CD14-positive monocyte (primary cell): ENCODE data around the gene SULF2. TPM values are rescaled to one million over a fixed set of nuclear protein-coding genes. Genes with fewer than 3 reads are reported as not detected.

Experiments
- DNase-seq, 3 donors: peaks; one replicate each; pipeline ENCODE4 v3.0.0-alpha.2; 2011 to 2022
- H2AFZ ChIP-seq: 2 replicates; pipeline ENCODE4 v1.6.0; 2012; ENCODE audit warnings: mild to moderate bottlenecking, low read depth, low read length, inconsistent platforms; ENCODE audit not compliant: insufficient read depth, poor library complexity, severe bottlenecking
- H3K27ac ChIP-seq, 2 donors: 1 replicate in 1 of 2; 2 replicates in 1 of 2; pipeline ENCODE4 v1.5.1; 2012 to 2013; ENCODE audit warnings: low read length in 2 of 2, control low read depth in 1 of 2, inconsistent platforms in 1 of 2, low read depth in 1 of 2, mild to moderate bottlenecking in 1 of 2
- H3K27me3 ChIP-seq, 2 donors: one replicate each; pipeline versions ENCODE4 v1.6.0 to v1.6.1; 2011 to 2013; ENCODE audit warnings: low read length in 2 of 2; ENCODE audit not compliant: control insufficient read depth in 2 of 2, insufficient read depth in 2 of 2
- H3K36me3 ChIP-seq, 2 donors: replicated peaks in 1 of 2; 1 replicate in 1 of 2; 2 replicates in 1 of 2; pipeline versions ENCODE4 v1.5.1 to v1.6.1; 2012 to 2013; ENCODE audit warnings: low read length in 2 of 2, control low read depth in 1 of 2, inconsistent platforms in 1 of 2, mild to moderate bottlenecking in 1 of 2; ENCODE audit not compliant: insufficient read depth in 2 of 2, control insufficient read depth in 1 of 2
- H3K4me1 ChIP-seq, 2 donors: 1 replicate in 1 of 2; 2 replicates in 1 of 2; pipeline versions ENCODE4 v1.5.1 to v1.6.1; 2012 to 2013; ENCODE audit warnings: low read length in 2 of 2, control low read depth in 1 of 2, inconsistent platforms in 1 of 2, mild to moderate bottlenecking in 1 of 2, moderate library complexity in 1 of 2; ENCODE audit not compliant: insufficient read depth in 2 of 2, control insufficient read depth in 1 of 2
- H3K4me2 ChIP-seq: replicated peaks from 2 replicates; pipeline ENCODE3; 2012; ENCODE audit warnings: low read length, moderate library complexity, mild to moderate bottlenecking; ENCODE audit not compliant: poor library complexity, severe bottlenecking; ENCODE audit errors: extremely low read depth
- H3K4me3 ChIP-seq, 3 experiments: fragments of 200-600 bp in 1 of 3; sonication (generic) in 1 of 3; replicated peaks in 1 of 3; 1 replicate in 2 of 3; 2 replicates in 1 of 3; pipeline ENCODE4 v1.5.1; 2011 to 2013; ENCODE audit warnings: low read length in 3 of 3, mild to moderate bottlenecking in 3 of 3, control low read depth in 2 of 3, low read depth in 2 of 3, inconsistent platforms in 1 of 3, moderate library complexity in 1 of 3
- H3K79me2 ChIP-seq: 2 replicates; pipeline ENCODE4 v1.6.0; 2012; ENCODE audit warnings: mild to moderate bottlenecking, control low read depth, inconsistent platforms, low read length, moderate library complexity; ENCODE audit not compliant: insufficient read depth
- H3K9ac ChIP-seq: 2 replicates; pipeline ENCODE4 v1.6.0; 2017; ENCODE audit warnings: low read length, mild to moderate bottlenecking; ENCODE audit not compliant: insufficient read depth, poor library complexity, severe bottlenecking
- H3K9me3 ChIP-seq, 2 donors: replicated peaks in 1 of 2; 1 replicate in 1 of 2; 2 replicates in 1 of 2; pipeline versions ENCODE4 v1.5.1 to v1.6.1; 2012 to 2013; ENCODE audit warnings: low read length in 2 of 2, control low read depth in 1 of 2; ENCODE audit not compliant: control insufficient read depth in 1 of 2, insufficient read depth in 1 of 2
- H4K20me1 ChIP-seq: 2 replicates; pipeline ENCODE4 v1.6.0; 2012; ENCODE audit warnings: mild to moderate bottlenecking, low read length, control low read depth, moderate library complexity; ENCODE audit not compliant: insufficient read depth
- H3K27ac Mint-ChIP-seq, 7 donors: one replicate each; pipeline ENCODE4 v1.8.0; 2020; ENCODE audit warnings: mild to moderate bottlenecking in 7 of 7, mixed read lengths in 7 of 7, moderate library complexity in 6 of 7, inconsistent platforms in 2 of 7
- H3K27me3 Mint-ChIP-seq, 3 donors: one replicate each; pipeline ENCODE4 v1.8.0; 2021 to 2022; ENCODE audit warnings: low read depth in 3 of 3, mild to moderate bottlenecking in 3 of 3, mixed read lengths in 3 of 3, moderate library complexity in 3 of 3, inconsistent platforms in 1 of 3
- H3K36me3 Mint-ChIP-seq, 2 donors: one replicate each; pipeline ENCODE4 v1.8.0; 2020; ENCODE audit warnings: mixed read lengths in 2 of 2, inconsistent platforms in 1 of 2, mild to moderate bottlenecking in 1 of 2
- H3K4me1 Mint-ChIP-seq: one replicate; pipeline ENCODE4 v1.8.0; 2020; ENCODE audit warnings: mild to moderate bottlenecking, mixed read lengths
- H3K4me3 Mint-ChIP-seq, 2 donors: one replicate each; pipeline ENCODE4 v1.8.0; 2020; ENCODE audit warnings: mild to moderate bottlenecking in 2 of 2, mixed read lengths in 2 of 2, moderate library complexity in 1 of 2
- H3K9me3 Mint-ChIP-seq, 7 donors: one replicate each; pipeline ENCODE4 v1.8.0; 2020 to 2022; ENCODE audit warnings: mixed read lengths in 7 of 7, mild to moderate bottlenecking in 6 of 7, moderate library complexity in 6 of 7, inconsistent platforms in 2 of 7
- WGBS: methylation state at CpG from one replicate; pipeline ENCODE4 v1.1.5; 2013; ENCODE audit warnings: missing lambda C conversion rate; ENCODE audit not compliant: insufficient coverage; 5-methylcytosine and 5-hydroxymethylcytosine counted together
- intact Hi-C, 2 donors: fragments of 100-400 bp; cut with micrococcal nuclease; formaldehyde crosslinking; loops; one replicate each; pipeline versions ENCODE4 v1.15.0 to v1.15.1; 2023
- polyA plus RNA-seq, 3 donors: library from polyadenylated mRNA; depleted of rRNA in 1 of 3; unstranded in 2 of 3; stranded (reverse) in 1 of 3; fragments of 300-500 nt in 2 of 3; fragments of >200 nt in 1 of 3; fragmentation: Illumina TruSeq in 2 of 3; gene quantifications; 1 replicate in 2 of 3; 2 replicates in 1 of 3; pipeline ENCODE4 v1.2.3, GENCODE V29; 2012 to 2021
- TF ChIP-seq, protein P1 (sequence below): fragments of 200-600 bp; IDR thresholded peaks from one replicate; pipeline ENCODE4 v1.8.0; 2022; ENCODE audit warnings: antibody characterized with exemption, mild to moderate bottlenecking

SULF2 gene
- polyA plus RNA-seq, 3 donors, result 60.3 to 156 (median 75.5) TPM

DNA sequence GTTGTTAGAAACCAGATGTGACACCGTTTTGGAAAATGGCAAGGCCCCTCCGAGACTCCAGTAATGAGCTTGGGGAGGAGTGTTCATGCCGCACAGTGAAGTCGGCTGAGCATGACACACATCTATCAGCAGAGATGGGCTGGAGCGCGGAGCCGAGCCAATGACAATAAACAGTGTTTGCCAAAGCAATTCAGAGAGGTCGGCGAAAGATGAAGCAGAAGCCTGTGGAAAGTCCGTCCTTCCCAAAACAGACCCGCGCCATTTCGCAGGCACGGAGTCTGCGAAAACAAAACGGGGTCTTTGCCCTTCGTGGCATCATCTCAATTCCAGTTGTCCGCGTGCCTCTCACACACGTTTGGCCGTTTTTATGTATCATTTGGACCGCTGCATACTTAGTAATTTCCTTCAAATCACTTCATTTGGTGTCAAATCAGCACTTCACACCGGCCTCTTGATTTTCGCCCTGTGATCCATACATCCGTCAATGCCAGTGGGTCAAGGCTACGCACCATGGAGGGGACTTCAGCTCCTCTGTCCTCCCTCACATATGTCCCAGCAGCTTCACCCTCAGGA, 71.3 kb downstream of the SULF2 start:
- Histone ChIP-seq H3K4me1 (peaks cover 3 to 13% of the 10 kb centered on the region in 2 donors), H4K20me1 (peaks cover 100% of the 10 kb centered on the region), H3K4me2 (no peak overlapping the region), H3K79me2 (no peaks in the 10 kb centered on the region), H3K9ac (no peak overlapping the region), H3K4me3 (no peak overlapping the region), H3K27me3 (no peaks in the 10 kb centered on the region), H3K36me3 (peaks cover 5 to 58% of the 10 kb centered on the region in 2 donors), H3K27ac (no peak overlapping the region), H3K9me3 (no peaks in the 10 kb centered on the region), H2AFZ (no peak overlapping the region)
- Mint-ChIP-seq H3K4me1 (peaks cover 16% of the 10 kb centered on the region), H3K27me3 (peaks cover 1 to 4% (median 3%) of the 10 kb centered on the region in 3 donors), H3K27ac (peak overlapping the region in 1 of 7 donors; percentile 6), H3K4me3 (no peak overlapping the region), H3K36me3 (peaks cover 68 to 86% of the 10 kb centered on the region in 2 donors), H3K9me3 (no peaks in the 10 kb centered on the region)
- 97% methylated on average over 26 of the region's 26 CpGs for WGBS
- no peak for DNase-seq
- intact Hi-C loops, result no loop called here
- TF ChIP-seq, protein P1, sequence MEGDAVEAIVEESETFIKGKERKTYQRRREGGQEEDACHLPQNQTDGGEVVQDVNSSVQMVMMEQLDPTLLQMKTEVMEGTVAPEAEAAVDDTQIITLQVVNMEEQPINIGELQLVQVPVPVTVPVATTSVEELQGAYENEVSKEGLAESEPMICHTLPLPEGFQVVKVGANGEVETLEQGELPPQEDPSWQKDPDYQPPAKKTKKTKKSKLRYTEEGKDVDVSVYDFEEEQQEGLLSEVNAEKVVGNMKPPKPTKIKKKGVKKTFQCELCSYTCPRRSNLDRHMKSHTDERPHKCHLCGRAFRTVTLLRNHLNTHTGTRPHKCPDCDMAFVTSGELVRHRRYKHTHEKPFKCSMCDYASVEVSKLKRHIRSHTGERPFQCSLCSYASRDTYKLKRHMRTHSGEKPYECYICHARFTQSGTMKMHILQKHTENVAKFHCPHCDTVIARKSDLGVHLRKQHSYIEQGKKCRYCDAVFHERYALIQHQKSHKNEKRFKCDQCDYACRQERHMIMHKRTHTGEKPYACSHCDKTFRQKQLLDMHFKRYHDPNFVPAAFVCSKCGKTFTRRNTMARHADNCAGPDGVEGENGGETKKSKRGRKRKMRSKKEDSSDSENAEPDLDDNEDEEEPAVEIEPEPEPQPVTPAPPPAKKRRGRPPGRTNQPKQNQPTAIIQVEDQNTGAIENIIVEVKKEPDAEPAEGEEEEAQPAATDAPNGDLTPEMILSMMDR, result no peak

DNA sequence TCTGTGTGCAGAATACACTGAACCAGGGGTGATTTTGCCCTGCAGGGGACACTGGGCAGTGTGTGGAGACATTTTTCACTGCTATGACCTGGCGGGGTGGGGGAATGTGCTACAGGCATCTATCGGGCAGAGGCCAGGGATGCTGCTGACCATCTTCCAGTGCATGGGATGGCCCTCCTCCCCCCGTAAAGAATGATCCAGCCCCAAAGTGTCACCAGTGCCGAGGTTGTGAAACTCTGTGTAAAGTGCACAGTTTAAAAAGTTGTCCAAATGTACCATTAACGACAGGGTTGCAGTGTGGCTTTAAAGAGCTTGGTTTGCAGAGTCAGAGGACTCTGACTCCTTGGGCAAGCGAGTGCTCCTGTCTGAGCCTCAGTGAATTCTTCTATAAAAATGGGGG, 72.1 kb downstream of the SULF2 start:
- WGBS, result 92% methylated on average over 5 of the region's 6 CpGs

More for the DNA sequence above, 72.1 kb downstream of the SULF2 start:
- H3K27me3 ChIP-seq, result no peaks in the 10 kb centered on the region
- TF ChIP-seq, protein P1, result no peak
- no peak overlapping the region for H3K4me3 Mint-ChIP-seq
- H3K9me3 Mint-ChIP-seq, result no peaks in the 10 kb centered on the region
- H3K27ac Mint-ChIP-seq, result no peak overlapping the region
- no peaks in the 10 kb centered on the region for H3K9me3 ChIP-seq
- intact Hi-C loops, result no loop called here
- H4K20me1 ChIP-seq, result peaks cover 100% of the 10 kb centered on the region
- H3K4me3 ChIP-seq, result no peak overlapping the region
- H2AFZ ChIP-seq, result no peak overlapping the region
- DNase-seq, result no peak
- H3K4me1 Mint-ChIP-seq, result peaks cover 18% of the 10 kb centered on the region
- peaks cover 3 to 13% of the 10 kb centered on the region in 2 donors for H3K4me1 ChIP-seq
- no peaks in the 10 kb centered on the region for H3K79me2 ChIP-seq
- peaks cover 69 to 86% of the 10 kb centered on the region in 2 donors for H3K36me3 Mint-ChIP-seq
- peaks cover 0 to 3% (median 1%) of the 10 kb centered on the region in 3 donors for H3K27me3 Mint-ChIP-seq
- no peak overlapping the region for H3K9ac ChIP-seq
- no peak overlapping the region for H3K4me2 ChIP-seq
- H3K27ac ChIP-seq, result no peak overlapping the region
- peaks cover 6 to 59% of the 10 kb centered on the region in 2 donors for H3K36me3 ChIP-seq
